Central memory CD4-positive, alpha-beta T cell (primary cell): ENCODE results near the gene SLC17A3.

ENCODE experiments used
- DNase-seq: peaks from one replicate; pipeline ENCODE4 v3.0.0; 2022

SLC17A3 gene

GRCh38 chr6:25835442-25836283 is 38.4 kb downstream of the SLC17A3 start:
- DNase-seq: no peak

DNA sequence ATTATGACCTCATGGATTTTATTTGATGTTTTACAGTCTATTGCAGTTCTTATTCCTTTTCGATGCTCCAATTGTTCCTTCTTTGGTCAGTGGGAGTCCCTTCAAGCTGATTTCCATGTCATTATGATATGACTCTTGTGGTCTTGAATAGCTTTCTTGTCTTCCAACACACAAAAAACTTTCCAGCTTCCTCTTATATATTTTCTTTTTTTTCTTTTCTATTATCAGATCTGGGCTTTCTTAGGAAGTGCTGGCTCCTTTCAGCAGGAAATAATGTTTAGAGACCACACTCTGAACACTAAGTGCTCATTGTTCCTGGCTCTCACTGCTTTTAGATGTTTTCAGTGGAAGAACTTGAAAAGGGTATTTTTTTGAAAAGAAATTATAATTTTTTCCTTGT is 39.1 kb downstream of the SLC17A3 start:
- DNase-seq: no peak

DNA sequence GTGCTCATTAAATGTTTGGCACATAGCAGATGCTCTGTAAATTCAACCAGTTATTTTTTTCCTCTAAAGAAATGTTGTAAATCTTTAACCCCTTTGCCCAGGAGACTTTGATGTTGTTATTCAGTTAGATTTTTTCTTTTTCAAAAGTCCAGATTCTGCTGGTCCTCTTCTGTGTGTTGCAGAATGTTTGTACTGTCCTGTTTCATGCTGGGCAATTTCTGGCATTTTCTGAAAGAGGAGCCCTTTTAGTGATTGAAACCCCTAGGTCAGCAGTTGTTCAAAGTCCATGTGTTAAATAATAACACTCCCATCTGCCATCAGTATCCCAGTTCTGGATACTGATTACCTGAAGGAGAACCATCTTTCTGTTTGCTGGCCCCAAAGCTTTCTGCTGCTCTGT is 40.9 kb downstream of the SLC17A3 start:
- DNase-seq: no peak

GRCh38 chr6:25832670-25833069 is 41.4 kb downstream of the SLC17A3 start:
- DNase-seq: no peak

DNA sequence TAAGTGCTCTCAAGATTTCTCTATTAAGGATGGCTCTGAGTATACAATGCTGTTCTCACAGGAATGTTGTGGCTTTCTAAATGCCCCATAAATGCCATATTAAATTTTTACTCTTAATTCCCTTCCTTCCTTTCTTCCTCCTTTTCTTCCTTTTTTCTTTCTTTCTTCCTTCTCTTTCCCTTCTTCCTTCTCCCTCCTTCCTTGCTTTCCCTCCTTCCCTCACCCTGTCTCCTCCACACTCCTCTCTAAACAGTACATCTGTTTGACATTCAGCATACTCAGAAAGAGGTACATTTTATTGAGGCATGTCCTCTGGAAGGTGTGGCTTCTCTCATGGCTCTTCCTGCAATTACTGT is 41.8 kb downstream of the SLC17A3 start:
- DNase-seq: no peak

- no peak for DNase-seq
Measured at GRCh38 chr6:25831532-25832306, 42.3 kb downstream of the SLC17A3 start, which contains the start of gene SLC17A1. Gene SLC17A1, minus strand, starts transcription at chr6:25832052. Its CDS starts 1,495 bp downstream, at chr6:25830557.

DNA sequence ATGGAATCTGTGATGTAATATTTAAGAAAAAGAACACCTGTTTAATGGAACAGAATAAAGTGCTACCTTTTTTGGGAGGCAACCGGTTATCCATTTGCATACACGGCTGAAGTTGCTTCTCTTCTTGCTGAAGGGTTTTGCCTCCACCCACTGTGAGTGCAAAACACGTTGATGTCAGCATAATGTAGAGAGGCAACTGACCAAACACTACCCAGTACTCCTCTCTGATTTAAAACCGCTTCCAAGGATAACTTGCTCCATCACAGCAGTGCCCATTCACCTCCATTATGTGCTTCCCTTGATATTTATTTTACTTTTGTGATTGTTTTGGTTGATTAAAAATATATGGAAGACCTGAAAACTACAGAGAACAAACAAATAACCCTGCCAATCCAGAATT is 43.6 kb downstream of the SLC17A3 start:
- no peak for DNase-seq

DNA sequence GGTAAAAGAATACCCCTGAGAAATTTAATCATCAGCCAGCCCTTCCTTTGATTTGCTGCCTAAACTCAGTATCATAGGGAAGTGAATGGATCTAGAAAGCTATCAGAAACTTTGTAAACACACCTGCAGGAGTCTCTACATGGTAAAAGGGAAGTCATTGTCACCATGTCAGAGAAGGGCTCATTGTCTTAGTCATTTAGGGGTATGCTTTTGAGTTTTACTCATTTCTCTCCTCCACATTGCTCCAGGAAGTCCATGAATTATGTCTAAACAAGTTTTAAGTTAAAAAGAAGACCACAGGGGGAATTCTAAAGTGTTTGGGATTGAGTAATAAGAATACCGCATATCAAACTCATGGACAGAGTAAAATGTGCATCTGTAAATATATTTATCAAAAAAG is 44.7 kb downstream of the SLC17A3 start:
- no peak for DNase-seq

- no peak for DNase-seq
Measured at GRCh38 chr6:25821341-25821740, 52.7 kb downstream of the SLC17A3 start.

- DNase-seq: no peak
Measured at GRCh38 chr6:25816252-25816651, 57.8 kb downstream of the SLC17A3 start.

DNA sequence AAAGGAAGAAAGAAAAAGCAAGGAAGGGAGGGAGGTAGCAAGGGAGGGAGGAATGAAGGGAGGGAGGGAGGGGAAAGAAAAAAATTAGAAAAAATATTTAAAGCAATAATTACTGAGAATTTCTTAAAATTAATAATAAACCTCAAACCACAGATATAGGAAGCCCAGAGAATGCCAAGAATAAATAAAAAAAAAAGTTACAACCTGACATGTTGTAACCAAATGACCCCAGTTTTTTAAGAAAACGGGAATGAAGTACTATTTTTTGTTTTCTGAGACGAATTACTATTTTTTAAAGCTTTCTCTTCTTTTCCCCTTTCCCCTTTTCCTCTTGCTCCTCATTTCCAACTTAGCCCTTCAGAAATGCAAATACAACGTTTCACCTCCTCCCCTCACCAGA is 58.8 kb downstream of the SLC17A3 start:
- DNase-seq: no peak

DNA sequence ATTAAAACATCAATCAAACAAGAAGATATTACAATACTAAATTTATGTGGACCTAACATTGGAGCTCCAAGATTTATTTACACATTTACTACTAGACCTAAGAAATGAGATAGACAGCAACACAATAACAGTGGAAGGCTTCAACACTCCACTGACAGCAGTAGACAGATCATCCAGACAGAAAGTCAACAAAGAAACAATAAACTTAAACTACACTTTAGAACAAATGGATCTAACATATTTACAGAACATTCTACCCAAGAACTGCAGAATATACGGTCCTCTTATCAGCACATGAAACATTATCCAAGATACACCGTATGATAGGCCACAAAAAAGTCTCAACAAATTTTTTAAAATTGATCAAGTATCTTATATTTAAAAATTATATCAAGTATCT is 69.2 kb downstream of the SLC17A3 start:
- DNase-seq: no peak

- DNase-seq: no peak
Measured at GRCh38 chr6:25801436-25801835, 72.6 kb downstream of the SLC17A3 start.
